Smooth muscle cell (in vitro differentiated cells): ENCODE data around the gene C1QTNF12. TPM values are rescaled to one million over a fixed set of nuclear protein-coding genes. Genes with fewer than 3 reads are reported as not detected.

ENCODE experiments used
- DNase-seq: peaks from one replicate; lab custom pipeline; 2025; ENCODE audit not compliant: unreplicated experiment; lab: John Stamatoyannopoulos, UW
- H2AFZ ChIP-seq: fragments of 200-600 bp; sonication (generic); 2 replicates; pipeline ENCODE4 v1.6.0; 2016; ENCODE audit warnings: antibody characterized with exemption, low read depth, mild to moderate bottlenecking
- H3F3A ChIP-seq: fragments of 200-600 bp; sonication (generic); 2 replicates; pipeline ENCODE4 v1.6.0; 2017; ENCODE audit warnings: antibody characterized with exemption, low read depth
- H3K27ac ChIP-seq: fragments of 200-600 bp; sonication (generic); 2 replicates; pipeline ENCODE4 v1.5.1; 2016; ENCODE audit warnings: low read depth, mild to moderate bottlenecking
- H3K27me3 ChIP-seq: fragments of 200-600 bp; sonication (generic); 2 replicates; pipeline ENCODE4 v1.6.1; 2016; ENCODE audit warnings: low read depth, mild to moderate bottlenecking
- H3K36me3 ChIP-seq: fragments of 200-600 bp; sonication (generic); 2 replicates; pipeline ENCODE4 v1.5.1; 2016; ENCODE audit warnings: low read depth
- H3K4me1 ChIP-seq: fragments of 200-600 bp; sonication (generic); 2 replicates; pipeline ENCODE4 v1.5.1; 2016; ENCODE audit warnings: low read depth
- H3K4me2 ChIP-seq: fragments of 200-600 bp; sonication (generic); 2 replicates; pipeline ENCODE4 v1.6.0; 2016; ENCODE audit warnings: mild to moderate bottlenecking
- H3K4me3 ChIP-seq: fragments of 200-600 bp; sonication (generic); 2 replicates; pipeline ENCODE4 v1.5.1; 2016; ENCODE audit warnings: mild to moderate bottlenecking
- H3K79me2 ChIP-seq: fragments of 200-600 bp; sonication (generic); 2 replicates; pipeline ENCODE4 v1.6.0; 2016; ENCODE audit warnings: low read depth, mild to moderate bottlenecking
- H3K9ac ChIP-seq: fragments of 200-600 bp; sonication (generic); 2 replicates; pipeline ENCODE4 v1.6.0; 2016; ENCODE audit warnings: low read depth
- H3K9me3 ChIP-seq: fragments of 200-600 bp; sonication (generic); replicated peaks from 2 replicates; pipeline ENCODE4 v1.5.1; 2016; ENCODE audit warnings: low read depth
- H4K20me1 ChIP-seq: fragments of 200-600 bp; sonication (generic); 2 replicates; pipeline ENCODE4 v1.6.0; 2016; ENCODE audit warnings: low read depth
- CTCF ChIP-seq: fragments of 200-600 bp; sonication (generic); IDR thresholded peaks from 2 replicates; pipeline ENCODE4 v1.5.1; 2017; ENCODE audit warnings: borderline replicate concordance, mild to moderate bottlenecking, antibody characterized with exemption; ENCODE audit not compliant: insufficient read depth, poor library complexity, severe bottlenecking
- WGBS: methylation state at CpG from one replicate; pipeline ENCODE4 v1.1.7; 2016; ENCODE audit warnings: low lambda C conversion rate; 5-methylcytosine and 5-hydroxymethylcytosine counted together
- polyA plus RNA-seq: library from polyadenylated mRNA; unstranded; fragments of >200 nt; fragmentation: Nextera tagmentation; extraction: Ambion mirVana; gene quantifications from 2 replicates; pipeline ENCODE4 v1.2.1, GENCODE V29; 2016
- total RNA-seq: library from RNA; depleted of rRNA; stranded (reverse); fragments of >200 nt; gene quantifications from 2 replicates; pipeline ENCODE4 v1.2.3, GENCODE V29; 2014

Gene C1QTNF12
- total and polyA plus RNA-seq, 2 experiments from 2014 or later: 1.8 to 5.4 TPM

GRCh38 chr1:1247341-1247913 is 905 bp upstream of the C1QTNF12 start:
- no peak for TF ChIP-seq CTCF

GRCh38 chr1:1245817-1246576 is 525 bp downstream of the C1QTNF12 start:
- WGBS: 56% methylated on average over 40 of the region's 45 CpGs
- Histone ChIP-seq H3K9ac (no peak overlapping the region), H3K79me2 (no peaks in the 10 kb centered on the region), H3K4me1 (peaks cover 9% of the 10 kb centered on the region), H3F3A (no peaks in the 10 kb centered on the region), H3K9me3 (no peaks in the 10 kb centered on the region), H3K27ac (no peak overlapping the region), H3K27me3 (no peaks in the 10 kb centered on the region), H2AFZ (no peak overlapping the region), H3K36me3 (no peaks in the 10 kb centered on the region), H4K20me1 (peaks cover 23% of the 10 kb centered on the region), H3K4me3 (peak overlapping the region; percentile 25), H3K4me2 (peak overlapping the region; percentile 82)
- no peak for DNase-seq
- TF ChIP-seq CTCF: no peak

More at GRCh38 chr1:1247341-1247913, 905 bp upstream of the C1QTNF12 start:
- Histone ChIP-seq H3K9me3 (no peaks in the 10 kb centered on the region), H3K9ac (no peak overlapping the region), H3K4me2 (peak overlapping the region; percentile 82), H3K79me2 (no peaks in the 10 kb centered on the region), H3F3A (no peaks in the 10 kb centered on the region), H3K27ac (no peak overlapping the region), H3K4me1 (peaks cover 9% of the 10 kb centered on the region), H3K4me3 (no peak overlapping the region), H3K36me3 (no peaks in the 10 kb centered on the region), H4K20me1 (peaks cover 23% of the 10 kb centered on the region), H2AFZ (no peak overlapping the region), H3K27me3 (no peaks in the 10 kb centered on the region)
- DNase-seq: no peak
- WGBS: 82% methylated on average over 25 of the region's 25 CpGs

DNA sequence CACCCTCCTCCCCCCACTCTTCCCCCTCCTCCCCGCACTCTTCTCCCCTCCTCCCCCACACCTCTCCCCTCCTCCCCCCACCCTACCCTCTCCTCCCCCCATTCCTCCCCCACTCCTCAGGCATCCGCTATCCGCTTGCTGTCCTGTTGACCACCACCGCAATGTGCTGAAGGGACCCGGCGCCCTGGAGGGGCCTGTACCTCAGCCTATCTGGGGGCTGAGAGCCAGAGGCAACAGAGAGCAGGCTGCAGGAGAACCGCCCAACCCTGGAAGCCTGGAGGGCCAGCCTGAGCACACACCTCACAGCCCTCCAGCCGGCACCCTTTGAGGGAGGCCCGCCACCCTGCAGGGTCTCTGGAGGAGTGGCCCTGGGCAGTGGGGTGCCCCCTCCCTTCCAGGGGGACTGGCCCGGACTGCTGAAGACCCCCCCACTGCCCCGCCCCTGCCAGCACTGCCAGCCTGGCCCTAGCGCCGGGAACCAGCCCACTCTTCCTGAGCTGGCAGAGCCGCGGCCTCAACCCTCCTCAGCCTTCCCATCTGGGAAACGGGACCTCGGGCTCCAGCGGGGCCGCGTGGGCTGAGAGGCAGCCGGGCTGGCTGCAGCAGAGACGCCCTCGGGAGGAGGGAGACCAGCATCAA is 1.2 kb downstream of the C1QTNF12 start:
- Histone ChIP-seq H3K4me2 (no peak overlapping the region), H4K20me1 (peaks cover 17% of the 10 kb centered on the region), H3K36me3 (no peaks in the 10 kb centered on the region), H3K4me1 (peaks cover 9% of the 10 kb centered on the region), H3K79me2 (no peaks in the 10 kb centered on the region), H3F3A (no peaks in the 10 kb centered on the region), H3K27me3 (no peaks in the 10 kb centered on the region), H3K9ac (no peak overlapping the region), H3K4me3 (no peak overlapping the region), H3K9me3 (no peaks in the 10 kb centered on the region), H3K27ac (no peak overlapping the region), H2AFZ (no peak overlapping the region)
- no peak for TF ChIP-seq CTCF
- 97% methylated on average over 18 of the region's 23 CpGs for WGBS
- DNase-seq: no peak
